Measurements from ENCODE around the gene PPP1R1A. TPM values are rescaled to one million over a fixed set of nuclear protein-coding genes. Genes with fewer than 3 reads are reported as not detected.

The PPP1R1A gene
- total and polyA plus RNA-seq, 9 of the 15 experiments (the other 6 are each of a cell fraction or from before 2014, with no cell fraction given) = not detected

DNA sequence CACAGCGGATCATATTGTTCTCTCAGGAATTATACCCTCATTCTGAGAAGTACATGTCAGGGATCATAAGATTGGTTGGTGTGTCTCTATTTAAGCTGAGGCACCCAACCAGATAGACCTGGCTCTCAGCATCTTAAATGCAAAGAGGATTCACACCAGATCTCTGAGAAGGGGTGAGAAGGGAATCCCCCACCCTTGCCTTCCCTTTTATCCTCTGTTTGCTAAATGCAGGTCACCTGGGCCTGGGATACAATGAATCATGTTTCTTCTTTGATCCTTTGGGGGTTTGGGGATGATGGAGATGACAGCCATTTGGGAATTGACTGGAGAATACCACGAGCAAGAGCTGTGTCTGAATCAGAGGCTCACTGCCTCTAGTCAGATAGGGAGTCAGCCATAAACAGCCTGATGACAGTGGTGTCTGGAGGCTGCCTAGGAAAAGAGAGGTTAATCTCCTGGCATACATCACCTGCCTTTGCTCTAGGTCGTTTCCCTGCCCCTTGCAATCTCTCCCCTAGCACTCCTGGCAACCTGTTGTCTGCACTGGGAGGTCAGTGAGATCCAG, 50.2 kb downstream of the PPP1R1A start (continued):
- TF ChIP-seq, protein P1, sequence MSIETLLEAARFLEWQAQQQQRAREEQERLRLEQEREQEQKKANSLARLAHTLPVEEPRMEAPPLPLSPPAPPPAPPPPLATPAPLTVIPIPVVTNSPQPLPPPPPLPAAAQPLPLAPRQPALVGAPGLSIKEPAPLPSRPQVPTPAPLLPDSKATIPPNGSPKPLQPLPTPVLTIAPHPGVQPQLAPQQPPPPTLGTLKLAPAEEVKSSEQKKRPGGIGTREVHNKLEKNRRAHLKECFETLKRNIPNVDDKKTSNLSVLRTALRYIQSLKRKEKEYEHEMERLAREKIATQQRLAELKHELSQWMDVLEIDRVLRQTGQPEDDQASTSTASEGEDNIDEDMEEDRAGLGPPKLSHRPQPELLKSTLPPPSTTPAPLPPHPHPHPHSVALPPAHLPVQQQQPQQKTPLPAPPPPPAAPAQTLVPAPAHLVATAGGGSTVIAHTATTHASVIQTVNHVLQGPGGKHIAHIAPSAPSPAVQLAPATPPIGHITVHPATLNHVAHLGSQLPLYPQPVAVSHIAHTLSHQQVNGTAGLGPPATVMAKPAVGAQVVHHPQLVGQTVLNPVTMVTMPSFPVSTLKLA (conservative IDR thresholded peaks at IDR 0.05) = no peak

DNA sequence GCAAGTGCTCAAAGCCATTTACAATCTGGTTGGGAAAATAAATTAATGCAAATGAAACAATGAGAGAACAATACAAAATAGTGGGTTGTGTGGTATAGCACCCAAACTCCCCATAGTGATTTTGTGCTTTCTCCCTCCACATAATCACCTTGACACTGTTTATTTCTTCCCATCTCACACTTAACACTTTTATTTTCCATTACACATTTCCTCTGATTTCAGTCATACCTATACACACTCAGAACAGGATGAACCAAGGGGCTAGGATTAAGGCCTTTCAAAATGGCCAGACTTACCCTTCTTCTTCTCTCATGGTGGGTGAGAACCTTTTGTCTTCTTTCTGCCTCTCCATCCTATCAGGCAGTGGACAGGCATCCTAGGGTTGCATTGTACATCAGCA, 53.0 kb downstream of the PPP1R1A start:
- H3K4me1 ChIP-seq (replicated peaks in 1 of 2; ENCODE audit: control insufficient read depth in 2 of 2, insufficient read depth in 2 of 2, low read length in 2 of 2) = 0 out of 5 replicates have a peak, but pooled peaks cover 0 to 4% of the 10 kb centered on the region in 2 experiments
- no peak overlapping the region for H3K9ac ChIP-seq (ENCODE audit: insufficient read depth in 1 of 2, low read depth in 2 of 2, low read length in 2 of 2)
- H3K27ac ChIP-seq (ENCODE audit: extremely low read depth, low read depth, low read length) = no peak overlapping the region
- H2AFZ ChIP-seq (ENCODE audit: low read depth, low read length) = no peak overlapping the region
- ChIA-PET POLR2A (interaction anchor here (0.7 kb wide), 1 partner anchor 15 kb away, joined by 4 read pairs; no protein-coding TSS in a partner anchor), CTCF (ENCODE audit: low intra/inter-chr PET ratio) (no interaction called here)
- no TSS peak for BruUV-seq (replicated peaks)
- peaks cover 3% of the 10 kb centered on the region; the same call in 2 of the 3 replicates for H3K36me3 ChIP-seq (ENCODE audit: control insufficient read depth, insufficient read depth, low read length)
- no peaks in the 10 kb centered on the region for H3K9me3 ChIP-seq (replicated peaks; ENCODE audit: control insufficient read depth, insufficient read depth, low read depth, low read length)
- intact Hi-C loops (cut with micrococcal nuclease) (no loop called here), in situ Hi-C loops (cut with MboI) (no loop called here)
- no peak for ATAC-seq
- no peaks in the 10 kb centered on the region for H3K9me1 ChIP-seq (ENCODE audit: control insufficient read depth, insufficient read depth, low read length)
- H4K20me1 ChIP-seq (replicated peaks; ENCODE audit: control insufficient read depth, insufficient read depth, low read length) = peaks cover 4% of the 10 kb centered on the region; the same call in 1 of the 2 replicates
- no peak for DNase-seq (ENCODE audit: extremely low read depth in 1 of 4, low spot score in 3 of 4)
- H3K4me3 ChIP-seq = no peak overlapping the region
- FAIRE-seq = no peak
- no peaks in the 10 kb centered on the region for H3K79me2 ChIP-seq (ENCODE audit: control insufficient read depth, insufficient read depth, low read length)
- no peaks in the 10 kb centered on the region for H3K27me3 ChIP-seq (ENCODE audit: control insufficient read depth in 2 of 2, insufficient read depth in 2 of 2, low read length in 2 of 2)
- H3K4me2 ChIP-seq (ENCODE audit: insufficient read depth, low read length) = no peak overlapping the region
- TF ChIP-seq, protein P2, sequence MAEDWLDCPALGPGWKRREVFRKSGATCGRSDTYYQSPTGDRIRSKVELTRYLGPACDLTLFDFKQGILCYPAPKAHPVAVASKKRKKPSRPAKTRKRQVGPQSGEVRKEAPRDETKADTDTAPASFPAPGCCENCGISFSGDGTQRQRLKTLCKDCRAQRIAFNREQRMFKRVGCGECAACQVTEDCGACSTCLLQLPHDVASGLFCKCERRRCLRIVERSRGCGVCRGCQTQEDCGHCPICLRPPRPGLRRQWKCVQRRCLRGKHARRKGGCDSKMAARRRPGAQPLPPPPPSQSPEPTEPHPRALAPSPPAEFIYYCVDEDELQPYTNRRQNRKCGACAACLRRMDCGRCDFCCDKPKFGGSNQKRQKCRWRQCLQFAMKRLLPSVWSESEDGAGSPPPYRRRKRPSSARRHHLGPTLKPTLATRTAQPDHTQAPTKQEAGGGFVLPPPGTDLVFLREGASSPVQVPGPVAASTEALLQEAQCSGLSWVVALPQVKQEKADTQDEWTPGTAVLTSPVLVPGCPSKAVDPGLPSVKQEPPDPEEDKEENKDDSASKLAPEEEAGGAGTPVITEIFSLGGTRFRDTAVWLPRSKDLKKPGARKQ (CRISPR knock-in tag; IDR thresholded peaks at IDR 0.05) = no peak
- TF ChIP-seq, protein P3, sequence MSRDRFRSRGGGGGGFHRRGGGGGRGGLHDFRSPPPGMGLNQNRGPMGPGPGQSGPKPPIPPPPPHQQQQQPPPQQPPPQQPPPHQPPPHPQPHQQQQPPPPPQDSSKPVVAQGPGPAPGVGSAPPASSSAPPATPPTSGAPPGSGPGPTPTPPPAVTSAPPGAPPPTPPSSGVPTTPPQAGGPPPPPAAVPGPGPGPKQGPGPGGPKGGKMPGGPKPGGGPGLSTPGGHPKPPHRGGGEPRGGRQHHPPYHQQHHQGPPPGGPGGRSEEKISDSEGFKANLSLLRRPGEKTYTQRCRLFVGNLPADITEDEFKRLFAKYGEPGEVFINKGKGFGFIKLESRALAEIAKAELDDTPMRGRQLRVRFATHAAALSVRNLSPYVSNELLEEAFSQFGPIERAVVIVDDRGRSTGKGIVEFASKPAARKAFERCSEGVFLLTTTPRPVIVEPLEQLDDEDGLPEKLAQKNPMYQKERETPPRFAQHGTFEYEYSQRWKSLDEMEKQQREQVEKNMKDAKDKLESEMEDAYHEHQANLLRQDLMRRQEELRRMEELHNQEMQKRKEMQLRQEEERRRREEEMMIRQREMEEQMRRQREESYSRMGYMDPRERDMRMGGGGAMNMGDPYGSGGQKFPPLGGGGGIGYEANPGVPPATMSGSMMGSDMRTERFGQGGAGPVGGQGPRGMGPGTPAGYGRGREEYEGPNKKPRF (IDR thresholded peaks at IDR 0.05; ENCODE audit: low read depth, low read length) = no peak
- TF ChIP-seq LARP7 (IDR thresholded peaks at IDR 0.05) (no peak), ZNF589 (CRISPR knock-in tag; IDR thresholded peaks at IDR 0.05; ENCODE audit: low read depth) (no peak), CC2D1A (IDR thresholded peaks at IDR 0.05) (no peak)
- TF ChIP-seq, protein P4, sequence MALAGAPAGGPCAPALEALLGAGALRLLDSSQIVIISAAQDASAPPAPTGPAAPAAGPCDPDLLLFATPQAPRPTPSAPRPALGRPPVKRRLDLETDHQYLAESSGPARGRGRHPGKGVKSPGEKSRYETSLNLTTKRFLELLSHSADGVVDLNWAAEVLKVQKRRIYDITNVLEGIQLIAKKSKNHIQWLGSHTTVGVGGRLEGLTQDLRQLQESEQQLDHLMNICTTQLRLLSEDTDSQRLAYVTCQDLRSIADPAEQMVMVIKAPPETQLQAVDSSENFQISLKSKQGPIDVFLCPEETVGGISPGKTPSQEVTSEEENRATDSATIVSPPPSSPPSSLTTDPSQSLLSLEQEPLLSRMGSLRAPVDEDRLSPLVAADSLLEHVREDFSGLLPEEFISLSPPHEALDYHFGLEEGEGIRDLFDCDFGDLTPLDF (CRISPR knock-in tag; IDR thresholded peaks at IDR 0.05) = no peak
- TF ChIP-seq, protein P5, sequence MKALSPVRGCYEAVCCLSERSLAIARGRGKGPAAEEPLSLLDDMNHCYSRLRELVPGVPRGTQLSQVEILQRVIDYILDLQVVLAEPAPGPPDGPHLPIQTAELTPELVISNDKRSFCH (CRISPR knock-in tag; IDR thresholded peaks at IDR 0.05) = no peak
- TF ChIP-seq, protein P5 (tag; IDR thresholded peaks at IDR 0.05) = no peak
- TF ChIP-seq, protein P6, sequence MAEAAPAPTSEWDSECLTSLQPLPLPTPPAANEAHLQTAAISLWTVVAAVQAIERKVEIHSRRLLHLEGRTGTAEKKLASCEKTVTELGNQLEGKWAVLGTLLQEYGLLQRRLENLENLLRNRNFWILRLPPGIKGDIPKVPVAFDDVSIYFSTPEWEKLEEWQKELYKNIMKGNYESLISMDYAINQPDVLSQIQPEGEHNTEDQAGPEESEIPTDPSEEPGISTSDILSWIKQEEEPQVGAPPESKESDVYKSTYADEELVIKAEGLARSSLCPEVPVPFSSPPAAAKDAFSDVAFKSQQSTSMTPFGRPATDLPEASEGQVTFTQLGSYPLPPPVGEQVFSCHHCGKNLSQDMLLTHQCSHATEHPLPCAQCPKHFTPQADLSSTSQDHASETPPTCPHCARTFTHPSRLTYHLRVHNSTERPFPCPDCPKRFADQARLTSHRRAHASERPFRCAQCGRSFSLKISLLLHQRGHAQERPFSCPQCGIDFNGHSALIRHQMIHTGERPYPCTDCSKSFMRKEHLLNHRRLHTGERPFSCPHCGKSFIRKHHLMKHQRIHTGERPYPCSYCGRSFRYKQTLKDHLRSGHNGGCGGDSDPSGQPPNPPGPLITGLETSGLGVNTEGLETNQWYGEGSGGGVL (CRISPR knock-in tag; IDR thresholded peaks at IDR 0.05) = no peak
